SK-N-SH (cell line): ENCODE results near the gene SULT1B1. TPM values are rescaled to one million over a fixed set of nuclear protein-coding genes. Genes with fewer than 3 reads are reported as not detected.
A peak's percentile ranks its signal among the peaks of the same experiment; 100 is the strongest.

Source experiments
- CTCF ChIA-PET: fragments of 300-600, 350-600 bp; formaldehyde crosslinking; extraction: SDS; loops from one replicate; lab custom pipeline; 2021; lab: Yijun Ruan, JAX
- POLR2A ChIA-PET: fragments of 350-600 bp; sonication (Branson Sonifier 250); formaldehyde crosslinking; extraction: SDS; loops from one replicate; lab custom pipeline; 2020; ENCODE audit warnings: antibody characterized with exemption, inconsistent platforms; lab: Yijun Ruan, JAX
- DNase-seq: peaks from one replicate; pipeline ENCODE4 v3.0.0; 2012
- H2AFZ ChIP-seq: fragments of 200-600 bp; sonication (generic); 2 replicates; pipeline ENCODE4 v1.8.1; 2016; ENCODE audit warnings: antibody characterized with exemption, mild to moderate bottlenecking, low read depth
- H3F3A ChIP-seq: fragments of 200-600 bp; sonication (generic); replicated peaks from 2 replicates; pipeline ENCODE3; 2016; ENCODE audit warnings: antibody characterized with exemption, mild to moderate bottlenecking; ENCODE audit not compliant: insufficient read depth
- H3K27ac ChIP-seq, 2 experiments: fragments of 200-500 bp in 1 of 2; fragments of 200-600 bp in 1 of 2; sonication (Bioruptor generic) in 1 of 2; sonication (generic), shearing (Covaris generic) in 1 of 2; 2 replicates each; pipeline versions ENCODE4 v1.5.1 to v1.6.1; 2014 to 2016; ENCODE audit warnings: low read depth in 2 of 2, inconsistent platforms in 1 of 2, low read length in 1 of 2, mild to moderate bottlenecking in 1 of 2, mixed read lengths in 1 of 2
- H3K27me3 ChIP-seq: fragments of 200-600 bp; sonication (generic), shearing (Covaris generic); 2 replicates; pipeline ENCODE4 v1.6.1; 2016; ENCODE audit warnings: mixed run types; ENCODE audit not compliant: insufficient read depth
- H3K36me3 ChIP-seq, 2 experiments: fragments of 200-500 bp in 1 of 2; fragments of 200-600 bp in 1 of 2; sonication (Bioruptor generic) in 1 of 2; sonication (generic) in 1 of 2; replicated peaks in 1 of 2; 2 replicates each; pipeline versions ENCODE3 to v1.5.1; 2014 to 2016; ENCODE audit warnings: low read length in 1 of 2, mild to moderate bottlenecking in 1 of 2; ENCODE audit not compliant: insufficient read depth in 2 of 2, control insufficient read depth in 1 of 2
- H3K4me1 ChIP-seq, 2 experiments: fragments of 200-500 bp in 1 of 2; fragments of 200-600 bp in 1 of 2; sonication (Bioruptor generic) in 1 of 2; sonication (generic), shearing (Covaris generic) in 1 of 2; 2 replicates each; pipeline versions ENCODE4 v1.5.1 to v1.6.1; 2014 to 2016; ENCODE audit warnings: low read depth in 1 of 2, low read length in 1 of 2, mixed run types in 1 of 2; ENCODE audit not compliant: insufficient read depth in 2 of 2, control insufficient read depth in 1 of 2
- H3K4me2 ChIP-seq: fragments of 200-600 bp; sonication (generic), shearing (Covaris generic); 2 replicates; pipeline ENCODE4 v1.6.1; 2017; ENCODE audit warnings: mixed run types
- H3K4me3 ChIP-seq, 2 experiments: fragments of 200-500 bp in 1 of 2; fragments of 200-600 bp in 1 of 2; sonication (Bioruptor generic) in 1 of 2; sonication (generic), shearing (Covaris generic) in 1 of 2; 2 replicates each; pipeline versions ENCODE4 v1.5.1 to v1.8.1; 2014 to 2016; ENCODE audit warnings: low read depth in 2 of 2, inconsistent platforms in 1 of 2, low read length in 1 of 2, mild to moderate bottlenecking in 1 of 2, mixed read lengths in 1 of 2, moderate library complexity in 1 of 2
- H3K79me2 ChIP-seq: fragments of 200-600 bp; sonication (generic); 2 replicates; pipeline ENCODE4 v1.8.1; 2017; ENCODE audit warnings: mild to moderate bottlenecking; ENCODE audit not compliant: insufficient read depth
- H3K9ac ChIP-seq: fragments of 200-600 bp; sonication (generic); 2 replicates; pipeline ENCODE4 v1.6.1; 2017; ENCODE audit warnings: mixed run types
- H3K9me2 ChIP-seq: fragments of 200-600 bp; sonication (generic); 2 replicates; pipeline ENCODE4 v1.6.1; 2017; ENCODE audit warnings: mixed run types
- H3K9me3 ChIP-seq: fragments of 200-600 bp; sonication (generic); 2 replicates; pipeline ENCODE4 v1.6.1; 2017; ENCODE audit warnings: mixed run types, mild to moderate bottlenecking, moderate library complexity
- H4K20me1 ChIP-seq: fragments of 200-600 bp; sonication (generic); 2 replicates; pipeline ENCODE4 v1.6.1; 2017; ENCODE audit warnings: mild to moderate bottlenecking, mixed run types; ENCODE audit not compliant: insufficient read depth
- ELF1 ChIP-seq: IDR thresholded peaks from 2 replicates; pipeline ENCODE4 v1.4.0; 2012
- EP300 ChIP-seq, 2 experiments: IDR thresholded peaks; 2 replicates each; pipeline versions ENCODE4 v1.4.0 to v1.6.1; 2012; ENCODE audit warnings: borderline replicate concordance in 1 of 2, low read depth in 1 of 2, low read length in 1 of 2
- EZH2phosphoT487 ChIP-seq: fragments of 200-600 bp; sonication (generic); IDR thresholded peaks from 2 replicates; pipeline ENCODE4 v1.6.1; 2017; ENCODE audit warnings: low read depth, mixed run types, mild to moderate bottlenecking, antibody characterized with exemption, moderate library complexity, borderline replicate concordance
- FOXM1 ChIP-seq: IDR thresholded peaks from 2 replicates; pipeline ENCODE4 v1.4.0; 2012; ENCODE audit warnings: low read depth, mild to moderate bottlenecking
- GABPA ChIP-seq: IDR thresholded peaks from 2 replicates; pipeline ENCODE4 v1.4.0; 2012; ENCODE audit warnings: low read depth, mild to moderate bottlenecking
- JUND ChIP-seq: IDR thresholded peaks from 2 replicates; pipeline ENCODE4 v1.4.0; 2012
- MXI1 ChIP-seq: IDR thresholded peaks from 2 replicates; pipeline ENCODE4 v1.6.1; 2012; ENCODE audit warnings: mild to moderate bottlenecking, low read depth, low read length, improper control_type of control experiment
- NFIC ChIP-seq: IDR thresholded peaks from 2 replicates; pipeline ENCODE4 v1.4.0; 2012; ENCODE audit warnings: borderline replicate concordance
- POLR2AphosphoS5 ChIP-seq: IDR thresholded peaks from 2 replicates; pipeline ENCODE4 v1.6.1; 2012; ENCODE audit warnings: low read depth, low read length
- RCOR1 ChIP-seq: fragments of 150-350 bp; IDR thresholded peaks from 2 replicates; pipeline ENCODE4 v1.6.1; 2017; ENCODE audit warnings: antibody characterized with exemption, low read length
- RFX5 ChIP-seq: IDR thresholded peaks from 2 replicates; pipeline ENCODE4 v1.6.1; 2012; ENCODE audit warnings: mild to moderate bottlenecking, improper control_type of control experiment, low read length
- RXRA ChIP-seq: IDR thresholded peaks from 2 replicates; pipeline ENCODE4 v1.4.0; 2012; ENCODE audit warnings: low read depth, mild to moderate bottlenecking, borderline replicate concordance
- SIN3A ChIP-seq: IDR thresholded peaks from 2 replicates; pipeline ENCODE4 v1.6.1; 2012; ENCODE audit warnings: low read depth, mild to moderate bottlenecking, low read length, moderate library complexity, borderline replicate concordance
- TAF1 ChIP-seq: IDR thresholded peaks from 2 replicates; pipeline ENCODE4 v1.6.1; 2012; ENCODE audit warnings: low read depth, mild to moderate bottlenecking, low read length, moderate library complexity, borderline replicate concordance
- TEAD4 ChIP-seq: IDR thresholded peaks from 2 replicates; pipeline ENCODE4 v1.4.0; 2012; ENCODE audit warnings: mild to moderate bottlenecking, borderline replicate concordance; ENCODE audit not compliant: insufficient read depth
- YY1 ChIP-seq: IDR thresholded peaks from 2 replicates; pipeline ENCODE4 v1.4.0; 2012; ENCODE audit warnings: low read depth, mild to moderate bottlenecking
- WGBS: methylation state at CpG from one replicate; pipeline ENCODE4 v1.1.6; 2017; ENCODE audit warnings: low lambda C conversion rate; 5-methylcytosine and 5-hydroxymethylcytosine counted together
- polyA plus RNA-seq, 3 experiments: library from polyadenylated mRNA; depleted of rRNA; stranded (reverse); fragments of >200 nt; gene quantifications; 2 replicates each; pipeline ENCODE4 v1.2.3, GENCODE V29; 2012
- TF ChIP-seq, protein P1 (sequence below): fragments of 150-350 bp; IDR thresholded peaks from 2 replicates; pipeline ENCODE4 v1.6.1; 2016; ENCODE audit warnings: mild to moderate bottlenecking, low read depth, low read length
- TF ChIP-seq, protein P2 (sequence below): IDR thresholded peaks from 2 replicates; pipeline ENCODE4; 2012
- TF ChIP-seq, protein P3 (sequence below): IDR thresholded peaks from 2 replicates; pipeline ENCODE4 v1.4.0; 2012; ENCODE audit warnings: low read depth, borderline replicate concordance
- TF ChIP-seq, protein P4 (sequence below): IDR thresholded peaks from 2 replicates; pipeline ENCODE4 v1.6.1; 2012; ENCODE audit warnings: mild to moderate bottlenecking, low read depth, low read length, moderate library complexity

The SULT1B1 gene
- polyA plus RNA-seq, 1 of the 3 experiments (the other 2 are of a cell fraction) = 14.7 TPM

DNA sequence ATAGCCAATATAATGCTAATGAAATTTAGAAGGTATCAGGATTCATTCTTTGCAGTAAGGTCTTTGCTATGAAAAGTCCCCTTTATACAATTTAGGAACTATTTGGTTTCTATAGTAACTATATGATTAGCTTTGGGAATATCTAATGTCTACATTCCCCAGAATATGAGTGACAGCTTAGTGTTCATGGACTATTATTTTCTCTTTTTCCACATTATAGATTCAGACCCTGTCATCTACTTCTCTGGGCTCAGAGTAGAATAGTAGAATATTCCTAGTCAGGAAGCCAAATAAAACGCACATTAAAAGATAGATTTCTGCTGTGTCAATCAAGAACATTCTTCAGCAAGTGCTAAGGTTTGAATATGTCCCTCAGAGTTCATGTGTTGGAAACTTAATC is 26.1 kb upstream of the SULT1B1 start:
- POLR2A ChIA-PET = no interaction called here
- Histone ChIP-seq H3K4me1 (no peaks in the 10 kb centered on the region; a peak in 1 of 4 replicates), H3K9me2 (no peaks in the 10 kb centered on the region)
- WGBS = 9% methylated on average over 1 of the region's 1 CpG
- no peak for DNase-seq
- TF ChIP-seq EZH2phosphoT487 (no peak), RFX5 (no peak), EP300 (IDR thresholded peaks at IDR 0.05; ENCODE audit: borderline replicate concordance in 1 of 2, low read depth in 1 of 2, low read length in 1 of 2) (no peak), RCOR1 (no peak), SIN3A (no peak)
- TF ChIP-seq, all 33 proteins: peak for 0
- no peaks in the 10 kb centered on the region for H3K27me3 ChIP-seq
- no peaks in the 10 kb centered on the region for H3K9me3 ChIP-seq
- no peak overlapping the region for H2AFZ ChIP-seq
- H3K36me3 ChIP-seq = no peaks in the 10 kb centered on the region
- no peaks in the 10 kb centered on the region for H4K20me1 ChIP-seq
- peaks cover 60% of the 10 kb centered on the region for H3K79me2 ChIP-seq
- peak overlapping the region; percentile 11 to 75; a peak in 3 of 4 replicates for H3K27ac ChIP-seq
- peak overlapping the region; percentile 60 for H3K9ac ChIP-seq
- peak overlapping the region; percentile 66 for H3K4me2 ChIP-seq
- CTCF ChIA-PET = no interaction called here
- peaks cover 36% of the 10 kb centered on the region for H3F3A ChIP-seq
- peak overlapping the region; percentile 17 to 38; a peak in 3 of 4 replicates for H3K4me3 ChIP-seq

DNA sequence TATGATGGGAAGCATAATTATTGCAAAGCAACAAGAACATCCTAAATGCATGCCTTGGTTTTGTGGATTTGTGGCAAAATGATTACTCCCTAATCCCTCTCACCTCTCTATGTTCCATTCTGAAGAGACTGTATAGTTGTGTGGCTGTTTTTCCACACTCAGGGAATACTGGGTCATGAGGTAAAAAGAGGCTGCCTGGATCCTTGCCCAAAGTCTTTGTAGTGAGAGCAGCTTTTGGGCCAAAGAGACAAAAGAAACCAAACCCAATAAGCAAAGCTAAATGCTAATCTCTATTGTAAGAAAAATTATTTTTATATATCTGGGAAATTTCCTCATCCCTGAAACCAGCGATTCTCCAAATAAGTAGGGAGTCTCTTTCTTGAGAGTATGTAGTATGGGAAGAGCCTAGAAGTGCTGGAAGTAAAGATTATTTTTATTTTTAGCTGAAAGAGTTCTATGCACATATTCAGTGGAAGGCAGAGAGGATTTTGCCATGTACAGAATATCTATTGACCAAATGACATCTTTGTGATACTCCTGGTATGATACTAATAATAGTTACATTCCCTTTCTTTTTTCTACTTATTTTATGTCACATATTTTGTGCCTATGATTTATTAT is 24.9 kb upstream of the SULT1B1 start:
- Histone ChIP-seq H3K79me2 (peaks cover 67% of the 10 kb centered on the region), H3K36me3 (no peaks in the 10 kb centered on the region), H3K9me3 (no peaks in the 10 kb centered on the region), H3F3A (peaks cover 44% of the 10 kb centered on the region), H3K9ac (peak overlapping the region; percentile 60), H3K27me3 (no peaks in the 10 kb centered on the region), H3K4me2 (peak overlapping the region; percentile 66), H3K4me3 (peak overlapping the region; percentile 17 to 38; a peak in 1 of 4 replicates), H4K20me1 (no peaks in the 10 kb centered on the region), H3K4me1 (no peaks in the 10 kb centered on the region; a peak in 1 of 4 replicates), H2AFZ (no peak overlapping the region), H3K27ac (peak overlapping the region; percentile 11 to 75; a peak in 3 of 4 replicates), H3K9me2 (no peaks in the 10 kb centered on the region)
- no peak for DNase-seq
- ChIA-PET CTCF (interaction anchor here (0.6 kb wide), 1 partner anchor 63 kb away, joined by 4 read pairs; no protein-coding TSS in a partner anchor), POLR2A (no interaction called here)
- WGBS = 20% methylated on average over 1 of the region's 1 CpG
- no peak for TF ChIP-seq ELF1
- no peak for TF ChIP-seq TAF1
- TF ChIP-seq, protein P1, sequence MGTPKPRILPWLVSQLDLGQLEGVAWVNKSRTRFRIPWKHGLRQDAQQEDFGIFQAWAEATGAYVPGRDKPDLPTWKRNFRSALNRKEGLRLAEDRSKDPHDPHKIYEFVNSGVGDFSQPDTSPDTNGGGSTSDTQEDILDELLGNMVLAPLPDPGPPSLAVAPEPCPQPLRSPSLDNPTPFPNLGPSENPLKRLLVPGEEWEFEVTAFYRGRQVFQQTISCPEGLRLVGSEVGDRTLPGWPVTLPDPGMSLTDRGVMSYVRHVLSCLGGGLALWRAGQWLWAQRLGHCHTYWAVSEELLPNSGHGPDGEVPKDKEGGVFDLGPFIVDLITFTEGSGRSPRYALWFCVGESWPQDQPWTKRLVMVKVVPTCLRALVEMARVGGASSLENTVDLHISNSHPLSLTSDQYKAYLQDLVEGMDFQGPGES = no peak
- TF ChIP-seq TEAD4 = no peak
- no peak for TF ChIP-seq RXRA
- TF ChIP-seq, protein P2, sequence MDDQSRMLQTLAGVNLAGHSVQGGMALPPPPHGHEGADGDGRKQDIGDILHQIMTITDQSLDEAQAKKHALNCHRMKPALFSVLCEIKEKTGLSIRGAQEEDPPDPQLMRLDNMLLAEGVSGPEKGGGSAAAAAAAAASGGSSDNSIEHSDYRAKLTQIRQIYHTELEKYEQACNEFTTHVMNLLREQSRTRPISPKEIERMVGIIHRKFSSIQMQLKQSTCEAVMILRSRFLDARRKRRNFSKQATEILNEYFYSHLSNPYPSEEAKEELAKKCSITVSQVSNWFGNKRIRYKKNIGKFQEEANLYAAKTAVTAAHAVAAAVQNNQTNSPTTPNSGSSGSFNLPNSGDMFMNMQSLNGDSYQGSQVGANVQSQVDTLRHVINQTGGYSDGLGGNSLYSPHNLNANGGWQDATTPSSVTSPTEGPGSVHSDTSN = no peak
- no peak for TF ChIP-seq NFIC
- TF ChIP-seq YY1 = no peak
- no peak for TF ChIP-seq EZH2phosphoT487
- TF ChIP-seq, protein P3, sequence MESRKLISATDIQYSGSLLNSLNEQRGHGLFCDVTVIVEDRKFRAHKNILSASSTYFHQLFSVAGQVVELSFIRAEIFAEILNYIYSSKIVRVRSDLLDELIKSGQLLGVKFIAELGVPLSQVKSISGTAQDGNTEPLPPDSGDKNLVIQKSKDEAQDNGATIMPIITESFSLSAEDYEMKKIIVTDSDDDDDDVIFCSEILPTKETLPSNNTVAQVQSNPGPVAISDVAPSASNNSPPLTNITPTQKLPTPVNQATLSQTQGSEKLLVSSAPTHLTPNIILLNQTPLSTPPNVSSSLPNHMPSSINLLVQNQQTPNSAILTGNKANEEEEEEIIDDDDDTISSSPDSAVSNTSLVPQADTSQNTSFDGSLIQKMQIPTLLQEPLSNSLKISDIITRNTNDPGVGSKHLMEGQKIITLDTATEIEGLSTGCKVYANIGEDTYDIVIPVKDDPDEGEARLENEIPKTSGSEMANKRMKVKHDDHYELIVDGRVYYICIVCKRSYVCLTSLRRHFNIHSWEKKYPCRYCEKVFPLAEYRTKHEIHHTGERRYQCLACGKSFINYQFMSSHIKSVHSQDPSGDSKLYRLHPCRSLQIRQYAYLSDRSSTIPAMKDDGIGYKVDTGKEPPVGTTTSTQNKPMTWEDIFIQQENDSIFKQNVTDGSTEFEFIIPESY = no peak
- no peak for TF ChIP-seq JUND
- no peak for TF ChIP-seq POLR2AphosphoS5
- TF ChIP-seq GABPA = no peak
- TF ChIP-seq FOXM1 = no peak
- TF ChIP-seq, protein P4, sequence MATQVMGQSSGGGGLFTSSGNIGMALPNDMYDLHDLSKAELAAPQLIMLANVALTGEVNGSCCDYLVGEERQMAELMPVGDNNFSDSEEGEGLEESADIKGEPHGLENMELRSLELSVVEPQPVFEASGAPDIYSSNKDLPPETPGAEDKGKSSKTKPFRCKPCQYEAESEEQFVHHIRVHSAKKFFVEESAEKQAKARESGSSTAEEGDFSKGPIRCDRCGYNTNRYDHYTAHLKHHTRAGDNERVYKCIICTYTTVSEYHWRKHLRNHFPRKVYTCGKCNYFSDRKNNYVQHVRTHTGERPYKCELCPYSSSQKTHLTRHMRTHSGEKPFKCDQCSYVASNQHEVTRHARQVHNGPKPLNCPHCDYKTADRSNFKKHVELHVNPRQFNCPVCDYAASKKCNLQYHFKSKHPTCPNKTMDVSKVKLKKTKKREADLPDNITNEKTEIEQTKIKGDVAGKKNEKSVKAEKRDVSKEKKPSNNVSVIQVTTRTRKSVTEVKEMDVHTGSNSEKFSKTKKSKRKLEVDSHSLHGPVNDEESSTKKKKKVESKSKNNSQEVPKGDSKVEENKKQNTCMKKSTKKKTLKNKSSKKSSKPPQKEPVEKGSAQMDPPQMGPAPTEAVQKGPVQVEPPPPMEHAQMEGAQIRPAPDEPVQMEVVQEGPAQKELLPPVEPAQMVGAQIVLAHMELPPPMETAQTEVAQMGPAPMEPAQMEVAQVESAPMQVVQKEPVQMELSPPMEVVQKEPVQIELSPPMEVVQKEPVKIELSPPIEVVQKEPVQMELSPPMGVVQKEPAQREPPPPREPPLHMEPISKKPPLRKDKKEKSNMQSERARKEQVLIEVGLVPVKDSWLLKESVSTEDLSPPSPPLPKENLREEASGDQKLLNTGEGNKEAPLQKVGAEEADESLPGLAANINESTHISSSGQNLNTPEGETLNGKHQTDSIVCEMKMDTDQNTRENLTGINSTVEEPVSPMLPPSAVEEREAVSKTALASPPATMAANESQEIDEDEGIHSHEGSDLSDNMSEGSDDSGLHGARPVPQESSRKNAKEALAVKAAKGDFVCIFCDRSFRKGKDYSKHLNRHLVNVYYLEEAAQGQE = no peak
- no peak for TF ChIP-seq SIN3A
- no peak for TF ChIP-seq MXI1
